ENCODE data around the gene PLXNA3.

PLXNA3 gene

GRCh38 chrX:154462396-154462795, 4.3 kb downstream of the PLXNA3 start:
- no peak for DNase-seq

- DNase-seq: no peak
Measured at GRCh38 chrX:154463611-154464220, 5.6 kb downstream of the PLXNA3 start.

- no peak for DNase-seq
Measured at GRCh38 chrX:154464806-154465365, 6.8 kb downstream of the PLXNA3 start.

- no peak for DNase-seq
Measured at GRCh38 chrX:154465601-154466000, 7.5 kb downstream of the PLXNA3 start.

- no peak for DNase-seq
Measured at GRCh38 chrX:154466036-154466435, 8.0 kb downstream of the PLXNA3 start.

- no peak for DNase-seq
Measured at GRCh38 chrX:154466907-154467306, 8.8 kb downstream of the PLXNA3 start.

- DNase-seq: no peak
Measured at GRCh38 chrX:154467556-154467955, 9.5 kb downstream of the PLXNA3 start.

- DNase-seq: no peak
Measured at GRCh38 chrX:154468217-154468616, 10.1 kb downstream of the PLXNA3 start.

GRCh38 chrX:154469114-154469513, 11.0 kb downstream of the PLXNA3 start:
- no peak for DNase-seq

GRCh38 chrX:154469880-154470279, 11.8 kb downstream of the PLXNA3 start:
- DNase-seq: no peak

GRCh38 chrX:154470434-154470833, 12.4 kb downstream of the PLXNA3 start:
- no peak for DNase-seq

GRCh38 chrX:154470914-154471568, 13.0 kb downstream of the PLXNA3 start:
- no peak for DNase-seq

- no peak for DNase-seq
Measured at GRCh38 chrX:154471839-154472684, 14.0 kb downstream of the PLXNA3 start.

GRCh38 chrX:154472685-154473632, 14.9 kb downstream of the PLXNA3 start:
- DNase-seq: no peak

GRCh38 chrX:154473683-154474082, 15.6 kb downstream of the PLXNA3 start:
- DNase-seq: no peak

GRCh38 chrX:154476821-154477220, 18.7 kb downstream of the PLXNA3 start:
- DNase-seq: no peak

GRCh38 chrX:154477891-154478477, 19.9 kb downstream of the PLXNA3 start:
- DNase-seq: no peak

- DNase-seq: peak; percentile 46
Measured at GRCh38 chrX:154478728-154479622, 20.9 kb downstream of the PLXNA3 start, which contains the start of gene LAGE3. Gene LAGE3, minus strand, starts transcription at chrX:154479281. Its CDS starts 366 bp downstream, at chrX:154478915.

GRCh38 chrX:154481195-154481594, 23.1 kb downstream of the PLXNA3 start:
- no peak for DNase-seq

- DNase-seq: no peak
Measured at GRCh38 chrX:154481911-154482601, 24.0 kb downstream of the PLXNA3 start.

All from NCI-H1694 treated with DMSO at 0.1 percent for 48 hours (cell line).